ENCODE data around the gene MEX3C. TPM values are rescaled to one million over a fixed set of nuclear protein-coding genes. Genes with fewer than 3 reads are reported as not detected.

MEX3C gene
- polyA plus RNA-seq (2013, experiment 1 of 2) = 72.8 TPM
- polyA plus RNA-seq (2013, experiment 2 of 2) = 70.5 TPM

- Histone ChIP-seq H3K4me3 (ENCODE audit: extremely low read depth, insufficient read depth, low read length, poor library complexity, severe bottlenecking) (peak within 1 kb of the TSS; percentile 97), H3K36me3 (ENCODE audit: control insufficient read depth, insufficient read depth, low read length) (peaks cover 6% of the 10 kb centered on the region), H3K27ac (ENCODE audit: low read depth, low read length, severe bottlenecking) (peak within 1 kb of the TSS; percentile 97), H3K9me3 (ENCODE audit: control insufficient read depth, low read length) (no peaks in the 10 kb centered on the region), H3K4me1 (ENCODE audit: control insufficient read depth, insufficient read depth, low read length, poor library complexity, severe bottlenecking) (no peaks in the 10 kb centered on the region)
- WGBS, 2 experiments (ENCODE audit: insufficient coverage in 2 of 2) = 0% methylated on average over 3 to 25 of the region's 51 CpGs
Observed at GRCh38 chr18:51197661-51198424, at the start of gene MEX3C. TSS of gene MEX3C (minus strand) at chr18:51197681. CDS start at chr18:51197320, 361 bp downstream.

GRCh38 chr18:51241226-51241625 is 43.7 kb upstream of the MEX3C start:
- Histone ChIP-seq H3K4me3 (ENCODE audit: extremely low read depth, insufficient read depth, low read length, poor library complexity, severe bottlenecking) (no peak overlapping the region), H3K9me3 (ENCODE audit: control insufficient read depth, low read length) (no peaks in the 10 kb centered on the region)
- 67 to 83% methylated on average over 2 to 3 of the region's 3 CpGs for WGBS, 2 experiments (ENCODE audit: insufficient coverage in 2 of 2)

GRCh38 chr18:51236225-51236624 is 38.7 kb upstream of the MEX3C start:
- 80% methylated on average over 1 of the region's 2 CpGs; no CpG with 5 or more reads in 1 of the 2 experiments for WGBS, 2 experiments (ENCODE audit: insufficient coverage in 2 of 2)
- H3K4me1 ChIP-seq (ENCODE audit: control insufficient read depth, insufficient read depth, low read length, poor library complexity, severe bottlenecking) = peaks cover 22% of the 10 kb centered on the region
- H3K36me3 ChIP-seq (ENCODE audit: control insufficient read depth, insufficient read depth, low read length) = no peaks in the 10 kb centered on the region
- H3K4me3 ChIP-seq (ENCODE audit: extremely low read depth, insufficient read depth, low read length, poor library complexity, severe bottlenecking) = no peak overlapping the region
- H3K9me3 ChIP-seq (ENCODE audit: control insufficient read depth, low read length) = no peaks in the 10 kb centered on the region
- H3K27ac ChIP-seq (ENCODE audit: low read depth, low read length, severe bottlenecking) = peak overlapping the region; percentile 47

More at GRCh38 chr18:51241226-51241625, 43.7 kb upstream of the MEX3C start:
- no peaks in the 10 kb centered on the region for H3K36me3 ChIP-seq (ENCODE audit: control insufficient read depth, insufficient read depth, low read length)
- no peaks in the 10 kb centered on the region for H3K4me1 ChIP-seq (ENCODE audit: control insufficient read depth, insufficient read depth, low read length, poor library complexity, severe bottlenecking)
- no peak overlapping the region for H3K27ac ChIP-seq (ENCODE audit: low read depth, low read length, severe bottlenecking)

GRCh38 chr18:51235009-51235789 is 37.7 kb upstream of the MEX3C start:
- 48 to 53% methylated on average over 4 of the region's 6 CpGs for WGBS, 2 experiments (ENCODE audit: insufficient coverage in 2 of 2)
- Histone ChIP-seq H3K27ac (ENCODE audit: low read depth, low read length, severe bottlenecking) (peak overlapping the region; percentile 32), H3K36me3 (ENCODE audit: control insufficient read depth, insufficient read depth, low read length) (no peaks in the 10 kb centered on the region), H3K4me1 (ENCODE audit: control insufficient read depth, insufficient read depth, low read length, poor library complexity, severe bottlenecking) (peaks cover 22% of the 10 kb centered on the region), H3K9me3 (ENCODE audit: control insufficient read depth, low read length) (peaks cover 3% of the 10 kb centered on the region), H3K4me3 (ENCODE audit: extremely low read depth, insufficient read depth, low read length, poor library complexity, severe bottlenecking) (peak overlapping the region; percentile 5)

GRCh38 chr18:51234117-51235008 is 36.9 kb upstream of the MEX3C start:
- H3K9me3 ChIP-seq (ENCODE audit: control insufficient read depth, low read length) = peaks cover 6% of the 10 kb centered on the region
- peaks cover 22% of the 10 kb centered on the region for H3K4me1 ChIP-seq (ENCODE audit: control insufficient read depth, insufficient read depth, low read length, poor library complexity, severe bottlenecking)
- H3K27ac ChIP-seq (ENCODE audit: low read depth, low read length, severe bottlenecking) = peak overlapping the region; percentile 32
- 79 to 83% methylated on average over 3 to 6 of the region's 11 CpGs for WGBS, 2 experiments (ENCODE audit: insufficient coverage in 2 of 2)
- H3K4me3 ChIP-seq (ENCODE audit: extremely low read depth, insufficient read depth, low read length, poor library complexity, severe bottlenecking) = peak overlapping the region; percentile 5
- H3K36me3 ChIP-seq (ENCODE audit: control insufficient read depth, insufficient read depth, low read length) = no peaks in the 10 kb centered on the region

- H3K4me3 ChIP-seq (ENCODE audit: extremely low read depth, insufficient read depth, low read length, poor library complexity, severe bottlenecking) = no peak overlapping the region
- peaks cover 6% of the 10 kb centered on the region for H3K9me3 ChIP-seq (ENCODE audit: control insufficient read depth, low read length)
- WGBS, 2 experiments (ENCODE audit: insufficient coverage in 2 of 2) = 86 to 95% methylated on average over 4 of the region's 4 CpGs
- no peaks in the 10 kb centered on the region for H3K36me3 ChIP-seq (ENCODE audit: control insufficient read depth, insufficient read depth, low read length)
- peaks cover 16% of the 10 kb centered on the region for H3K4me1 ChIP-seq (ENCODE audit: control insufficient read depth, insufficient read depth, low read length, poor library complexity, severe bottlenecking)
- H3K27ac ChIP-seq (ENCODE audit: low read depth, low read length, severe bottlenecking) = no peak overlapping the region
Observed at GRCh38 chr18:51229328-51229727, 31.8 kb upstream of the MEX3C start.

- Histone ChIP-seq H3K9me3 (ENCODE audit: control insufficient read depth, low read length) (peaks cover 6% of the 10 kb centered on the region), H3K4me1 (ENCODE audit: control insufficient read depth, insufficient read depth, low read length, poor library complexity, severe bottlenecking) (peaks cover 10% of the 10 kb centered on the region), H3K36me3 (ENCODE audit: control insufficient read depth, insufficient read depth, low read length) (no peaks in the 10 kb centered on the region), H3K4me3 (ENCODE audit: extremely low read depth, insufficient read depth, low read length, poor library complexity, severe bottlenecking) (no peak overlapping the region), H3K27ac (ENCODE audit: low read depth, low read length, severe bottlenecking) (no peak overlapping the region)
- WGBS, 2 experiments (ENCODE audit: insufficient coverage in 2 of 2) = 83% methylated on average over 1 of the region's 1 CpG; no CpG with 5 or more reads in 1 of the 2 experiments
Observed at GRCh38 chr18:51227660-51228059, 30.2 kb upstream of the MEX3C start.

GRCh38 chr18:51226587-51227350 is 29.3 kb upstream of the MEX3C start:
- Histone ChIP-seq H3K4me1 (ENCODE audit: control insufficient read depth, insufficient read depth, low read length, poor library complexity, severe bottlenecking) (peaks cover 10% of the 10 kb centered on the region), H3K27ac (ENCODE audit: low read depth, low read length, severe bottlenecking) (no peak overlapping the region), H3K9me3 (ENCODE audit: control insufficient read depth, low read length) (peaks cover 6% of the 10 kb centered on the region), H3K4me3 (ENCODE audit: extremely low read depth, insufficient read depth, low read length, poor library complexity, severe bottlenecking) (no peak overlapping the region), H3K36me3 (ENCODE audit: control insufficient read depth, insufficient read depth, low read length) (no peaks in the 10 kb centered on the region)
- 86 to 93% methylated on average over 2 to 4 of the region's 4 CpGs for WGBS, 2 experiments (ENCODE audit: insufficient coverage in 2 of 2)

- WGBS, 2 experiments (ENCODE audit: insufficient coverage in 2 of 2) = 38 to 80% methylated on average over 1 of the region's 4 CpGs
- no peak overlapping the region for H3K27ac ChIP-seq (ENCODE audit: low read depth, low read length, severe bottlenecking)
- no peak overlapping the region for H3K4me3 ChIP-seq (ENCODE audit: extremely low read depth, insufficient read depth, low read length, poor library complexity, severe bottlenecking)
- H3K36me3 ChIP-seq (ENCODE audit: control insufficient read depth, insufficient read depth, low read length) = no peaks in the 10 kb centered on the region
- H3K4me1 ChIP-seq (ENCODE audit: control insufficient read depth, insufficient read depth, low read length, poor library complexity, severe bottlenecking) = peaks cover 10% of the 10 kb centered on the region
- peaks cover 6% of the 10 kb centered on the region for H3K9me3 ChIP-seq (ENCODE audit: control insufficient read depth, low read length)
Observed at GRCh38 chr18:51226068-51226467, 28.6 kb upstream of the MEX3C start.
